K562 (cell line): ENCODE results near the gene TMC2.

Source experiments
- E2F5 ChIP-seq: sonication (generic); formaldehyde crosslinking; IDR thresholded peaks from 2 replicates; pipeline ENCODE4 v1.8.0; 2022; ENCODE audit warnings: mild to moderate bottlenecking, missing genetic modification reagents
- MCM2 ChIP-seq: fragments of 450-650 bp; IDR thresholded peaks from 2 replicates; pipeline ENCODE4 v1.6.1; 2017; ENCODE audit warnings: low read depth, mild to moderate bottlenecking
- MEF2A ChIP-seq: IDR thresholded peaks from 2 replicates; pipeline ENCODE4 v1.6.1; 2011; ENCODE audit warnings: low read depth, mild to moderate bottlenecking, low read length, moderate library complexity; ENCODE audit not compliant: control insufficient read depth
- POLR2A ChIP-seq: fragments of 450-650 bp; conservative IDR thresholded peaks from 2 replicates; pipeline ENCODE4 v1.6.1; 2016
- PPARD ChIP-seq: fragments of 250-450 bp; sonication (Bioruptor Pico); IDR thresholded peaks from 2 replicates; pipeline ENCODE4 v1.8.0; 2022; ENCODE audit warnings: inconsistent platforms, mild to moderate bottlenecking, moderate library complexity
- PRDM10 ChIP-seq: fragments of 450-650 bp; IDR thresholded peaks from 2 replicates; pipeline ENCODE4 v1.6.1; 2018; ENCODE audit not compliant: partially characterized antibody
- SIN3A ChIP-seq, 2 experiments: fragments of 150-350 bp in 1 of 2; IDR thresholded peaks; 2 replicates each; pipeline ENCODE4 v1.6.1; 2011 to 2016; ENCODE audit warnings: borderline replicate concordance in 2 of 2, low read depth in 2 of 2, low read length in 2 of 2, mild to moderate bottlenecking in 2 of 2, moderate library complexity in 2 of 2; ENCODE audit not compliant: control insufficient read depth in 1 of 2
- TARDBP ChIP-seq: fragments of 450-650 bp; IDR thresholded peaks from 2 replicates; pipeline ENCODE4 v1.6.1; 2016
- ZNF639 ChIP-seq, 2 experiments: fragments of 200-800 bp in 1 of 2; sonication (Bioruptor generic) in 1 of 2; sonication (generic) in 1 of 2; formaldehyde crosslinking in 1 of 2; IDR thresholded peaks in 1 of 2; conservative IDR thresholded peaks in 1 of 2; 2 replicates each; pipeline versions ENCODE4 v1.5.0 to v1.6.1; 2016 to 2020; ENCODE audit warnings: missing compliant biosample characterization in 1 of 2, missing genetic modification characterization in 1 of 2, missing genetic modification reagents in 1 of 2
- ZZZ3 ChIP-seq: fragments of 450-650 bp; IDR thresholded peaks from 2 replicates; pipeline ENCODE4 v1.6.1; 2016; ENCODE audit warnings: antibody characterized with exemption, mild to moderate bottlenecking, moderate library complexity
- TF ChIP-seq, protein P1 (sequence below): fragments of 200-800 bp; sonication (Bioruptor generic); IDR thresholded peaks from 2 replicates; pipeline ENCODE4 v1.6.1; 2017; ENCODE audit warnings: missing genetic modification characterization, missing compliant biosample characterization
- TF ChIP-seq, protein P2 (sequence below), 3 experiments: IDR thresholded peaks in 2 of 3; conservative IDR thresholded peaks in 1 of 3; 2 replicates each; pipeline ENCODE4 v1.5.1; 2011 to 2012; ENCODE audit warnings: low read length in 3 of 3, mild to moderate bottlenecking in 3 of 3, control low read depth in 2 of 3, improper control_type of control experiment in 1 of 3, inconsistent platforms in 1 of 3, low read depth in 1 of 3, mixed read lengths in 1 of 3, moderate library complexity in 1 of 3; ENCODE audit not compliant: insufficient read depth in 2 of 3

GRCh38 chr20:2603816-2604505, 67.6 kb downstream of the TMC2 start:
- TF ChIP-seq ZNF639 (CRISPR knock-in tag; conservative IDR thresholded peaks at IDR 0.05 in 1 of 2, IDR thresholded peaks at IDR 0.05 in 1 of 2) (no peak), MCM2 (no peak), MEF2A (no peak), ZZZ3 (no peak), TARDBP (no peak), PPARD (CRISPR knock-in tag) (no peak), POLR2A (no peak), PRDM10 (no peak), E2F5 (CRISPR knock-in tag) (no peak), SIN3A (IDR thresholded peaks at IDR 0.05; ENCODE audit: borderline replicate concordance in 2 of 2, control insufficient read depth in 1 of 2, low read depth in 2 of 2, low read length in 2 of 2) (no peak)
- TF ChIP-seq, protein P1, sequence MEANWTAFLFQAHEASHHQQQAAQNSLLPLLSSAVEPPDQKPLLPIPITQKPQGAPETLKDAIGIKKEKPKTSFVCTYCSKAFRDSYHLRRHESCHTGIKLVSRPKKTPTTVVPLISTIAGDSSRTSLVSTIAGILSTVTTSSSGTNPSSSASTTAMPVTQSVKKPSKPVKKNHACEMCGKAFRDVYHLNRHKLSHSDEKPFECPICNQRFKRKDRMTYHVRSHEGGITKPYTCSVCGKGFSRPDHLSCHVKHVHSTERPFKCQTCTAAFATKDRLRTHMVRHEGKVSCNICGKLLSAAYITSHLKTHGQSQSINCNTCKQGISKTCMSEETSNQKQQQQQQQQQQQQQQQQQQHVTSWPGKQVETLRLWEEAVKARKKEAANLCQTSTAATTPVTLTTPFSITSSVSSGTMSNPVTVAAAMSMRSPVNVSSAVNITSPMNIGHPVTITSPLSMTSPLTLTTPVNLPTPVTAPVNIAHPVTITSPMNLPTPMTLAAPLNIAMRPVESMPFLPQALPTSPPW (CRISPR knock-in tag) = no peak
- TF ChIP-seq, protein P2, sequence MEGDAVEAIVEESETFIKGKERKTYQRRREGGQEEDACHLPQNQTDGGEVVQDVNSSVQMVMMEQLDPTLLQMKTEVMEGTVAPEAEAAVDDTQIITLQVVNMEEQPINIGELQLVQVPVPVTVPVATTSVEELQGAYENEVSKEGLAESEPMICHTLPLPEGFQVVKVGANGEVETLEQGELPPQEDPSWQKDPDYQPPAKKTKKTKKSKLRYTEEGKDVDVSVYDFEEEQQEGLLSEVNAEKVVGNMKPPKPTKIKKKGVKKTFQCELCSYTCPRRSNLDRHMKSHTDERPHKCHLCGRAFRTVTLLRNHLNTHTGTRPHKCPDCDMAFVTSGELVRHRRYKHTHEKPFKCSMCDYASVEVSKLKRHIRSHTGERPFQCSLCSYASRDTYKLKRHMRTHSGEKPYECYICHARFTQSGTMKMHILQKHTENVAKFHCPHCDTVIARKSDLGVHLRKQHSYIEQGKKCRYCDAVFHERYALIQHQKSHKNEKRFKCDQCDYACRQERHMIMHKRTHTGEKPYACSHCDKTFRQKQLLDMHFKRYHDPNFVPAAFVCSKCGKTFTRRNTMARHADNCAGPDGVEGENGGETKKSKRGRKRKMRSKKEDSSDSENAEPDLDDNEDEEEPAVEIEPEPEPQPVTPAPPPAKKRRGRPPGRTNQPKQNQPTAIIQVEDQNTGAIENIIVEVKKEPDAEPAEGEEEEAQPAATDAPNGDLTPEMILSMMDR (IDR thresholded peaks at IDR 0.05 in 2 of 3, conservative IDR thresholded peaks at IDR 0.05 in 1 of 3; ENCODE audit: insufficient read depth in 2 of 3, low read depth in 1 of 3, low read length in 3 of 3) = no peak
